Thymus (tissue), 14 donors: Measurements from ENCODE around the gene PDK2. TPM values are rescaled to one million over a fixed set of nuclear protein-coding genes. Genes with fewer than 3 reads are reported as not detected.
A peak's percentile ranks its signal among the peaks of the same experiment; 100 is the strongest.

Experiments
- DNase-seq, 9 donors: peaks; one replicate each; pipeline ENCODE4 v3.0.0-alpha.2; 2013; ENCODE audit warnings: low spot score in 9 of 9, low read depth in 6 of 9, missing footprints in 1 of 9
- H3K27ac ChIP-seq, 2 donors: one replicate each; pipeline ENCODE4 v1.5.1; 2013; ENCODE audit warnings: control low read depth in 1 of 2, low read depth in 1 of 2, low read length in 1 of 2, mild to moderate bottlenecking in 1 of 2, moderate library complexity in 1 of 2
- H3K27me3 ChIP-seq, 2 donors: one replicate each; pipeline ENCODE4 v1.5.1; 2013; ENCODE audit warnings: low read length in 1 of 2; ENCODE audit not compliant: control insufficient read depth in 2 of 2, insufficient read depth in 1 of 2
- H3K36me3 ChIP-seq, 2 donors: one replicate each; pipeline ENCODE4 v1.5.1; 2013; ENCODE audit warnings: low read length in 1 of 2, mild to moderate bottlenecking in 1 of 2, moderate library complexity in 1 of 2; ENCODE audit not compliant: control insufficient read depth in 2 of 2, insufficient read depth in 2 of 2
- H3K4me1 ChIP-seq, 2 donors: one replicate each; pipeline ENCODE4 v1.5.1; 2013; ENCODE audit warnings: low read length in 2 of 2; ENCODE audit not compliant: control insufficient read depth in 2 of 2, insufficient read depth in 2 of 2
- H3K4me3 ChIP-seq, 2 donors: one replicate each; pipeline ENCODE4 v1.5.1; 2013; ENCODE audit warnings: low read length in 2 of 2, control low read depth in 1 of 2, mild to moderate bottlenecking in 1 of 2
- H3K9me3 ChIP-seq, 2 donors: one replicate each; pipeline ENCODE4 v1.5.1; 2013; ENCODE audit warnings: low read length in 1 of 2, mild to moderate bottlenecking in 1 of 2; ENCODE audit not compliant: control insufficient read depth in 2 of 2, insufficient read depth in 1 of 2
- WGBS: extraction: QIAGEN DNeasy Blood & Tissue Kit; methylation state at CpG from one replicate; pipeline ENCODE4 v1.1.7; 2013; 5-methylcytosine and 5-hydroxymethylcytosine counted together
- long read RNA-seq, 10 donors: transcript quantifications; one replicate each; lab custom pipeline, GENCODE V29; 2026
- polyA plus RNA-seq: library from polyadenylated mRNA; stranded (reverse); fragments of 200-250 nt; gene quantifications from one replicate; pipeline ENCODE4 v1.2.3, GENCODE V29; 2013
- total RNA-seq: library from RNA; stranded (reverse); fragments of 120-200 nt; gene quantifications from one replicate; pipeline ENCODE4 v1.2.4, GENCODE V29; 2013
- donor health status: healthy.

Gene PDK2
- total RNA-seq (10.7 TPM), polyA plus RNA-seq (14.5 TPM)
- long read RNA-seq, donor 1, result 0 reads
- long read RNA-seq, donor 2, result 0 reads
- long read RNA-seq, donor 3, transcript PDK2-203 (11 exons, 3,440 nt), result major isoform, 9 of 16 reads
- long read RNA-seq, donor 3, transcript PDK2-206 (4 exons, 865 nt), result minor isoform, 6 of 16 reads
- long read RNA-seq, donor 3, partial matches to known transcripts, result 0 of 16 reads
- long read RNA-seq, donor 3, other reads (novel, unspliced or antisense), result 0 of 16 reads
- long read RNA-seq, donor 4, transcript PDK2-206 (4 exons, 865 nt), result major isoform, 5 of 9 reads
- long read RNA-seq, donor 4, partial matches to known transcripts, result 0 of 9 reads
- long read RNA-seq, donor 4, other reads (novel, unspliced or antisense), result 0 of 9 reads
- long read RNA-seq, donor 5, transcript PDK2-206 (4 exons, 865 nt), result major isoform, 10 of 21 reads
- long read RNA-seq, donor 5, transcript PDK2-203 (11 exons, 3,440 nt), result minor isoform, 8 of 21 reads
- long read RNA-seq, donor 5, partial matches to known transcripts, result 0 of 21 reads
- long read RNA-seq, donor 5, other reads (novel, unspliced or antisense), result 0 of 21 reads
- long read RNA-seq, donor 6, transcript PDK2-203 (11 exons, 3,440 nt), result major isoform, 6 of 10 reads
- long read RNA-seq, donor 6, partial matches to known transcripts, result 0 of 10 reads
- long read RNA-seq, donor 6, other reads (novel, unspliced or antisense), result 0 of 10 reads
- long read RNA-seq, donor 7, partial matches to known transcripts, result 0 of 6 reads
- long read RNA-seq, donor 7, other reads (novel, unspliced or antisense), result 0 of 6 reads
- long read RNA-seq, donor 8, partial matches to known transcripts, result 0 of 5 reads
- long read RNA-seq, donor 8, other reads (novel, unspliced or antisense), result 0 of 5 reads
- long read RNA-seq, donor 9, partial matches to known transcripts, result 0 of 2 reads
- long read RNA-seq, donor 9, other reads (novel, unspliced or antisense), result 0 of 2 reads
- long read RNA-seq, donor 10, transcript PDK2-203 (11 exons, 3,440 nt), result major isoform, 8 of 12 reads
- long read RNA-seq, donor 10, partial matches to known transcripts, result 0 of 12 reads
- long read RNA-seq, donor 10, other reads (novel, unspliced or antisense), result 0 of 12 reads

- Histone ChIP-seq H3K27me3 (peaks cover 0 to 11% of the 10 kb centered on the region in 2 donors), H3K36me3 (peaks cover 22 to 25% of the 10 kb centered on the region in 2 donors), H3K4me3 (peak within 1 kb of the TSS; percentile 68 to 71), H3K9me3 (no peaks in the 10 kb centered on the region), H3K27ac (peak within 1 kb of the TSS; percentile 69 to 81), H3K4me1 (peaks cover 11 to 13% of the 10 kb centered on the region in 2 donors)
- peak; percentile 82 to 98 (median 95) for DNase-seq
- WGBS, result under 1% methylated on average over 68 of the region's 68 CpGs
These were observed at the start of gene PDK2 for GRCh38 chr17:50094753-50095619. Gene PDK2, plus strand, starts transcription at chr17:50095351. Its CDS starts 85 bp downstream, at chr17:50095436.

- no peak for DNase-seq
- no peak overlapping the region for H3K27ac ChIP-seq
- H3K4me3 ChIP-seq, result no peak overlapping the region
- no peaks in the 10 kb centered on the region for H3K36me3 ChIP-seq
- H3K4me1 ChIP-seq, result no peaks in the 10 kb centered on the region
- WGBS, result 91% methylated on average over 2 of the region's 2 CpGs
- no peaks in the 10 kb centered on the region for H3K9me3 ChIP-seq
- H3K27me3 ChIP-seq, result peaks cover 0 to 17% of the 10 kb centered on the region in 2 donors
These were observed 49.0 kb upstream of the PDK2 start for GRCh38 chr17:50046179-50046578.

GRCh38 chr17:50046667-50047066 is 48.5 kb upstream of the PDK2 start:
- H3K36me3 ChIP-seq, result no peaks in the 10 kb centered on the region
- no peaks in the 10 kb centered on the region for H3K9me3 ChIP-seq
- 89% methylated on average over 6 of the region's 6 CpGs for WGBS
- H3K4me1 ChIP-seq, result no peaks in the 10 kb centered on the region
- H3K27me3 ChIP-seq, result peaks cover 0 to 18% of the 10 kb centered on the region in 2 donors
- no peak overlapping the region for H3K27ac ChIP-seq
- DNase-seq, result no peak
- H3K4me3 ChIP-seq, result no peak overlapping the region

GRCh38 chr17:50047083-50047482 is 48.1 kb upstream of the PDK2 start:
- H3K27me3 ChIP-seq, result peaks cover 0 to 18% of the 10 kb centered on the region in 2 donors
- H3K4me3 ChIP-seq, result no peak overlapping the region
- H3K9me3 ChIP-seq, result no peaks in the 10 kb centered on the region
- no peaks in the 10 kb centered on the region for H3K36me3 ChIP-seq
- H3K27ac ChIP-seq, result no peak overlapping the region
- 94% methylated on average over 6 of the region's 6 CpGs for WGBS
- no peak for DNase-seq
- H3K4me1 ChIP-seq, result no peaks in the 10 kb centered on the region

DNA sequence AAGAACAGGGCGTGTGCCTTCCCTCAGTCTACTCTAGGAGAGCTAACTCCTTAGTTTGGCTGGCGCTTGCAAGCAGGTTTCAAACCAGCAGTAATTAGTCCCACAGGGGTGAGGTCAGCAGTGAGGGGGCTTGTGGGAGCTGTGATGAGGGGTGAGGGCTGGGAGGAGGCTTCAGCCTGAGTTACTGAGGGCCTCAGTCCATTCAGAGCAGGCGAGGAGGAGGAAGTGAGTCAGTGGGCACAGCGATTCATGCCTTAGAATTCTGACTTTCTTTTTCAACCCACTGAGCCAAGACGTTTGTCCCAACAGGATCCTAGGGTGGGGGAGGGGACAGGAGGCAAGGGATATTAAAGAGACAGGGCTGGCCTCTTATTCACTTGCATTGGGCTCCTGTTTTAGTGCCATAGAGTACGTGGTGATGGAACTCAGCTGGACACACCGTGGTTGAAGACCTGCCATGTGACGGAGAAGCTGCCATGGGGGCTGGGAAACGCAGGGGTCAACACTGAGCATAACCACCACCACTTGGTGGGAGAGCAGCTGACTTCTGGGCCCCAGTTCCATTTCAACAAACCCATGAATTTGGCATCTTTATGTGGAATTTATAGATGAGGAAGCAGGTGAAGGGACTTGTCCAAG is 47.5 kb upstream of the PDK2 start:
- H3K4me1 ChIP-seq, result no peaks in the 10 kb centered on the region

GRCh38 chr17:50048146-50048720 is 46.9 kb upstream of the PDK2 start:
- Histone ChIP-seq H3K9me3 (no peaks in the 10 kb centered on the region), H3K36me3 (no peaks in the 10 kb centered on the region), H3K27me3 (peaks cover 0 to 21% of the 10 kb centered on the region in 2 donors), H3K4me1 (no peaks in the 10 kb centered on the region), H3K27ac (no peak overlapping the region), H3K4me3 (no peak overlapping the region)
- WGBS, result 96% methylated on average over 17 of the region's 17 CpGs
- DNase-seq, result no peak

More for the DNA sequence above, 47.5 kb upstream of the PDK2 start:
- 70% methylated on average over 9 of the region's 9 CpGs for WGBS
- no peak overlapping the region for H3K4me3 ChIP-seq
- H3K9me3 ChIP-seq, result no peaks in the 10 kb centered on the region
- no peak overlapping the region for H3K27ac ChIP-seq
- no peak for DNase-seq
- H3K27me3 ChIP-seq, result peaks cover 0 to 18% of the 10 kb centered on the region in 2 donors
- no peaks in the 10 kb centered on the region for H3K36me3 ChIP-seq

DNA sequence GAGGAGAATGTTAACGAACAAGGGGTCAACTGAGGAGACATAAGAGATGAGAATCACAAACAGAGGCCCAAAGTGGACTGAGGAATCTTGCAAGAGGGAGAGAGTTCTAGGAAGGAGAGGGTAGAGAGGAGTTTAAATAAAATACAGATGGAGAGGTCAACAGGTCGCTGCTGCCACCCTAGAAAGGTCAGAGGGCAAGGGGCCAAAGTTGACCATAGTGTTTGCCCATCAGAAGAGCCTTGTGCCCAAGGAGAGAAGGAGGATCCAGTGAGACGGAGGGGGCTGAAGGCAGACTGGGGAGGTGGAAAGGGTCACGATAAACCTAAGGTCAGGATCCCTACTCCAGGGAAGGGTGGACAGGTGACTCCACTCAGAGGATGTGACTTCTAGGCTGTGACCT is 46.2 kb upstream of the PDK2 start:
- no peaks in the 10 kb centered on the region for H3K4me1 ChIP-seq
- H3K36me3 ChIP-seq, result no peaks in the 10 kb centered on the region
- H3K27me3 ChIP-seq, result peaks cover 0 to 22% of the 10 kb centered on the region in 2 donors
- no peak overlapping the region for H3K27ac ChIP-seq
- 94% methylated on average over 4 of the region's 4 CpGs for WGBS
- DNase-seq, result no peak
- H3K9me3 ChIP-seq, result no peaks in the 10 kb centered on the region
- H3K4me3 ChIP-seq, result no peak overlapping the region

GRCh38 chr17:50049636-50050035 is 45.5 kb upstream of the PDK2 start:
- Histone ChIP-seq H3K4me1 (no peaks in the 10 kb centered on the region), H3K36me3 (no peaks in the 10 kb centered on the region), H3K9me3 (no peaks in the 10 kb centered on the region), H3K27ac (no peak overlapping the region), H3K27me3 (peaks cover 0 to 29% of the 10 kb centered on the region in 2 donors), H3K4me3 (no peak overlapping the region)
- 93% methylated on average over 3 of the region's 3 CpGs for WGBS
- no peak for DNase-seq
